CD14-positive monocyte (primary cell): ENCODE measurements around the gene COL19A1. TPM values are rescaled to one million over a fixed set of nuclear protein-coding genes. Genes with fewer than 3 reads are reported as not detected.

Source experiments
- DNase-seq, 3 donors: peaks; one replicate each; pipeline ENCODE4 v3.0.0-alpha.2; 2011 to 2022
- H2AFZ ChIP-seq: 2 replicates; pipeline ENCODE4 v1.6.0; 2012; ENCODE audit warnings: mild to moderate bottlenecking, low read depth, low read length, inconsistent platforms; ENCODE audit not compliant: insufficient read depth, poor library complexity, severe bottlenecking
- H3K27ac ChIP-seq, 2 donors: 1 replicate in 1 of 2; 2 replicates in 1 of 2; pipeline ENCODE4 v1.5.1; 2012 to 2013; ENCODE audit warnings: low read length in 2 of 2, control low read depth in 1 of 2, inconsistent platforms in 1 of 2, low read depth in 1 of 2, mild to moderate bottlenecking in 1 of 2
- H3K27me3 ChIP-seq, 2 donors: one replicate each; pipeline versions ENCODE4 v1.6.0 to v1.6.1; 2011 to 2013; ENCODE audit warnings: low read length in 2 of 2; ENCODE audit not compliant: control insufficient read depth in 2 of 2, insufficient read depth in 2 of 2
- H3K36me3 ChIP-seq, 2 donors: replicated peaks in 1 of 2; 1 replicate in 1 of 2; 2 replicates in 1 of 2; pipeline versions ENCODE4 v1.5.1 to v1.6.1; 2012 to 2013; ENCODE audit warnings: low read length in 2 of 2, control low read depth in 1 of 2, inconsistent platforms in 1 of 2, mild to moderate bottlenecking in 1 of 2; ENCODE audit not compliant: insufficient read depth in 2 of 2, control insufficient read depth in 1 of 2
- H3K4me1 ChIP-seq, 2 donors: 1 replicate in 1 of 2; 2 replicates in 1 of 2; pipeline versions ENCODE4 v1.5.1 to v1.6.1; 2012 to 2013; ENCODE audit warnings: low read length in 2 of 2, control low read depth in 1 of 2, inconsistent platforms in 1 of 2, mild to moderate bottlenecking in 1 of 2, moderate library complexity in 1 of 2; ENCODE audit not compliant: insufficient read depth in 2 of 2, control insufficient read depth in 1 of 2
- H3K4me2 ChIP-seq: replicated peaks from 2 replicates; pipeline ENCODE3; 2012; ENCODE audit warnings: low read length, moderate library complexity, mild to moderate bottlenecking; ENCODE audit not compliant: poor library complexity, severe bottlenecking; ENCODE audit errors: extremely low read depth
- H3K4me3 ChIP-seq, 3 experiments: fragments of 200-600 bp in 1 of 3; sonication (generic) in 1 of 3; replicated peaks in 1 of 3; 1 replicate in 2 of 3; 2 replicates in 1 of 3; pipeline ENCODE4 v1.5.1; 2011 to 2013; ENCODE audit warnings: low read length in 3 of 3, mild to moderate bottlenecking in 3 of 3, control low read depth in 2 of 3, low read depth in 2 of 3, inconsistent platforms in 1 of 3, moderate library complexity in 1 of 3
- H3K79me2 ChIP-seq: 2 replicates; pipeline ENCODE4 v1.6.0; 2012; ENCODE audit warnings: mild to moderate bottlenecking, control low read depth, inconsistent platforms, low read length, moderate library complexity; ENCODE audit not compliant: insufficient read depth
- H3K9ac ChIP-seq: 2 replicates; pipeline ENCODE4 v1.6.0; 2017; ENCODE audit warnings: low read length, mild to moderate bottlenecking; ENCODE audit not compliant: insufficient read depth, poor library complexity, severe bottlenecking
- H3K9me3 ChIP-seq, 2 donors: replicated peaks in 1 of 2; 1 replicate in 1 of 2; 2 replicates in 1 of 2; pipeline versions ENCODE4 v1.5.1 to v1.6.1; 2012 to 2013; ENCODE audit warnings: low read length in 2 of 2, control low read depth in 1 of 2; ENCODE audit not compliant: control insufficient read depth in 1 of 2, insufficient read depth in 1 of 2
- H4K20me1 ChIP-seq: 2 replicates; pipeline ENCODE4 v1.6.0; 2012; ENCODE audit warnings: mild to moderate bottlenecking, low read length, control low read depth, moderate library complexity; ENCODE audit not compliant: insufficient read depth
- H3K27ac Mint-ChIP-seq, 7 donors: one replicate each; pipeline ENCODE4 v1.8.0; 2020; ENCODE audit warnings: mild to moderate bottlenecking in 7 of 7, mixed read lengths in 7 of 7, moderate library complexity in 6 of 7, inconsistent platforms in 2 of 7
- H3K27me3 Mint-ChIP-seq, 3 donors: one replicate each; pipeline ENCODE4 v1.8.0; 2021 to 2022; ENCODE audit warnings: low read depth in 3 of 3, mild to moderate bottlenecking in 3 of 3, mixed read lengths in 3 of 3, moderate library complexity in 3 of 3, inconsistent platforms in 1 of 3
- H3K36me3 Mint-ChIP-seq, 2 donors: one replicate each; pipeline ENCODE4 v1.8.0; 2020; ENCODE audit warnings: mixed read lengths in 2 of 2, inconsistent platforms in 1 of 2, mild to moderate bottlenecking in 1 of 2
- H3K4me1 Mint-ChIP-seq: one replicate; pipeline ENCODE4 v1.8.0; 2020; ENCODE audit warnings: mild to moderate bottlenecking, mixed read lengths
- H3K4me3 Mint-ChIP-seq, 2 donors: one replicate each; pipeline ENCODE4 v1.8.0; 2020; ENCODE audit warnings: mild to moderate bottlenecking in 2 of 2, mixed read lengths in 2 of 2, moderate library complexity in 1 of 2
- H3K9me3 Mint-ChIP-seq, 7 donors: one replicate each; pipeline ENCODE4 v1.8.0; 2020 to 2022; ENCODE audit warnings: mixed read lengths in 7 of 7, mild to moderate bottlenecking in 6 of 7, moderate library complexity in 6 of 7, inconsistent platforms in 2 of 7
- WGBS: methylation state at CpG from one replicate; pipeline ENCODE4 v1.1.5; 2013; ENCODE audit warnings: missing lambda C conversion rate; ENCODE audit not compliant: insufficient coverage; 5-methylcytosine and 5-hydroxymethylcytosine counted together
- intact Hi-C, 2 donors: fragments of 100-400 bp; cut with micrococcal nuclease; formaldehyde crosslinking; loops; one replicate each; pipeline versions ENCODE4 v1.15.0 to v1.15.1; 2023
- polyA plus RNA-seq, 3 donors: library from polyadenylated mRNA; depleted of rRNA in 1 of 3; unstranded in 2 of 3; stranded (reverse) in 1 of 3; fragments of 300-500 nt in 2 of 3; fragments of >200 nt in 1 of 3; fragmentation: Illumina TruSeq in 2 of 3; gene quantifications; 1 replicate in 2 of 3; 2 replicates in 1 of 3; pipeline ENCODE4 v1.2.3, GENCODE V29; 2012 to 2021
- TF ChIP-seq, protein P1 (sequence below): fragments of 200-600 bp; IDR thresholded peaks from one replicate; pipeline ENCODE4 v1.8.0; 2022; ENCODE audit warnings: antibody characterized with exemption, mild to moderate bottlenecking

Gene COL19A1
- polyA plus RNA-seq, 3 donors = not detected

DNA sequence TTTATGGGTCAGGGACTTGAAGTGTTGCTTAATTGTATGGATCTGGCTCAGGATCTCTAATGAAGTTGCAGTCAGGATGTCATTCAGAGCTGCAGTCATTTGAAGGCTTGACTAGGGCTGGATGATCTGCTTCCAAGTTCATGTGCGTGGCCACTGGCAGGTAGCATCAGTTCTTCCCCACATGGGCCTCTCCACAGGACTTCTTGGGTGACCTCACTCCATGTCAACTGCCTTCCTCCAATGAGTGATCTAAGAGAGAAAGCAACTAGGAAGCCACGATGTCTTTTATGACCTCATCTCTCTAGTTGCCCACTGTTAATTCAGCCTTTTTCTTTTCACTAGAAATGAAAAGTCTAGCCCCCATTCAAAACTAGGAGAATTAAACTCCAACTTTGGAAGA lies 332.4 kb downstream of the COL19A1 start:
- Histone ChIP-seq H3K4me3 (no peak overlapping the region), H3K27ac (no peak overlapping the region), H3K27me3 (no peaks in the 10 kb centered on the region), H3K9ac (no peak overlapping the region), H3K4me1 (no peaks in the 10 kb centered on the region), H3K4me2 (no peak overlapping the region), H4K20me1 (no peaks in the 10 kb centered on the region), H3K79me2 (no peaks in the 10 kb centered on the region), H3K36me3 (no peaks in the 10 kb centered on the region), H3K9me3 (no peaks in the 10 kb centered on the region), H2AFZ (no peak overlapping the region)
- Mint-ChIP-seq H3K27me3 (peaks cover 0 to 5% (median 2%) of the 10 kb centered on the region in 3 donors), H3K27ac (no peak overlapping the region), H3K4me3 (no peak overlapping the region), H3K36me3 (no peaks in the 10 kb centered on the region), H3K4me1 (no peaks in the 10 kb centered on the region), H3K9me3 (no peaks in the 10 kb centered on the region)
- no peak for DNase-seq
- intact Hi-C loops = no loop called here
- TF ChIP-seq, protein P1, sequence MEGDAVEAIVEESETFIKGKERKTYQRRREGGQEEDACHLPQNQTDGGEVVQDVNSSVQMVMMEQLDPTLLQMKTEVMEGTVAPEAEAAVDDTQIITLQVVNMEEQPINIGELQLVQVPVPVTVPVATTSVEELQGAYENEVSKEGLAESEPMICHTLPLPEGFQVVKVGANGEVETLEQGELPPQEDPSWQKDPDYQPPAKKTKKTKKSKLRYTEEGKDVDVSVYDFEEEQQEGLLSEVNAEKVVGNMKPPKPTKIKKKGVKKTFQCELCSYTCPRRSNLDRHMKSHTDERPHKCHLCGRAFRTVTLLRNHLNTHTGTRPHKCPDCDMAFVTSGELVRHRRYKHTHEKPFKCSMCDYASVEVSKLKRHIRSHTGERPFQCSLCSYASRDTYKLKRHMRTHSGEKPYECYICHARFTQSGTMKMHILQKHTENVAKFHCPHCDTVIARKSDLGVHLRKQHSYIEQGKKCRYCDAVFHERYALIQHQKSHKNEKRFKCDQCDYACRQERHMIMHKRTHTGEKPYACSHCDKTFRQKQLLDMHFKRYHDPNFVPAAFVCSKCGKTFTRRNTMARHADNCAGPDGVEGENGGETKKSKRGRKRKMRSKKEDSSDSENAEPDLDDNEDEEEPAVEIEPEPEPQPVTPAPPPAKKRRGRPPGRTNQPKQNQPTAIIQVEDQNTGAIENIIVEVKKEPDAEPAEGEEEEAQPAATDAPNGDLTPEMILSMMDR = no peak
- no CpG with 5 or more reads among the region's 2 CpGs for WGBS

DNA sequence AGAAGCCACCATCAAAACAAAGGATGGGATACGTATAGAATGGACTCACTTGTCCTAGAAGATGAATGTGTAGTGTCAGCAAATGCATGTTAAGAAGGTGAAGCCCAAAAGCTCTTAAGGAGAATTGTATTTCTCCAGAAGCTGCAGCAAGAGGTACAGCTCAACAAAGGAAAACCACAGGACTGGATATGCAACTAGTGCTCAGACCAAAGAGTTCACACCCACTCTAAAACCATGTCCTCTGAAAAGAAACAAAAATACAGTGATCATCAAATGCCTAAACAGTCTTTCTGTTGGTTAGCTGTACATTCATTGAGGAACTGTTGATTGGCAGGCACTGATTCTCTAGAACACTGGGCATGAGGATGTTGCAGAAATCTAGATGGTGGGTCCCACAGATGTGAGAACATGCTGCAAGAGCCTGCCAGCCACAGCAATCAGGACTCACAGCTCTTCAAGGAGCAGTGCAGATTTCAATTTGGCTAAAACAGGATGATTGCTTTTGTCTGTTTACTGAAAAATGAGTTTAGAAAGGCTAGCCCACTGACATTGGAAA lies 342.0 kb downstream of the COL19A1 start:
- intact Hi-C loops = no loop called here
- H3K4me3 ChIP-seq = no peak overlapping the region
- no peaks in the 10 kb centered on the region for H3K4me1 ChIP-seq
- Mint-ChIP-seq H3K4me1 (no peaks in the 10 kb centered on the region), H3K27ac (no peak overlapping the region), H3K9me3 (no peaks in the 10 kb centered on the region), H3K4me3 (no peak overlapping the region), H3K27me3 (peaks cover 0 to 4% (median 2%) of the 10 kb centered on the region in 3 donors), H3K36me3 (no peaks in the 10 kb centered on the region)
- H2AFZ ChIP-seq = no peak overlapping the region
- no peak overlapping the region for H3K9ac ChIP-seq
- H3K27me3 ChIP-seq = no peaks in the 10 kb centered on the region
- no peak overlapping the region for H3K27ac ChIP-seq
- no peak for DNase-seq
- no peaks in the 10 kb centered on the region for H3K36me3 ChIP-seq
- H4K20me1 ChIP-seq = no peaks in the 10 kb centered on the region
- no peaks in the 10 kb centered on the region for H3K9me3 ChIP-seq
- H3K4me2 ChIP-seq = no peak overlapping the region
- no CpG with 5 or more reads among the region's 1 CpG for WGBS
- TF ChIP-seq, protein P1 = no peak
- H3K79me2 ChIP-seq = no peaks in the 10 kb centered on the region
